MM.1S (cell line): ENCODE results near the gene HS2ST1.

Experiments used
- DNase-seq: peaks from one replicate; pipeline ENCODE4 v3.0.0-alpha.2; 2015
- H2AFZ ChIP-seq: fragments of 300-600 bp; sonication (generic); 2 replicates; pipeline ENCODE4 v1.6.0; 2016; ENCODE audit warnings: antibody characterized with exemption, low read length
- H3F3A ChIP-seq: fragments of 300-600 bp; sonication (generic); 2 replicates; pipeline ENCODE4 v1.6.1; 2016; ENCODE audit warnings: mild to moderate bottlenecking, antibody characterized with exemption, low read length, moderate library complexity, mixed read lengths; ENCODE audit not compliant: insufficient read depth
- H3K27ac ChIP-seq: fragments of 300-600 bp; sonication (generic); 2 replicates; pipeline ENCODE4 v1.5.1; 2016; ENCODE audit warnings: mild to moderate bottlenecking, low read length
- H3K27me3 ChIP-seq: fragments of 300-600 bp; sonication (generic); replicated peaks from 2 replicates; pipeline ENCODE4 v1.6.0; 2016; ENCODE audit warnings: low read length; ENCODE audit not compliant: insufficient read depth
- H3K36me3 ChIP-seq: fragments of 300-600 bp; sonication (generic); replicated peaks from 2 replicates; pipeline ENCODE4 v1.6.1; 2016; ENCODE audit warnings: mild to moderate bottlenecking, low read length, mixed read lengths; ENCODE audit not compliant: insufficient read depth
- H3K4me1 ChIP-seq: fragments of 300-600 bp; sonication (generic); 2 replicates; pipeline ENCODE4 v1.6.1; 2016; ENCODE audit warnings: low read length, mixed read lengths
- H3K4me2 ChIP-seq: fragments of 300-600 bp; sonication (generic); 2 replicates; pipeline ENCODE4 v1.6.0; 2016; ENCODE audit warnings: low read depth, low read length
- H3K4me3 ChIP-seq: fragments of 300-600 bp; sonication (generic); 2 replicates; pipeline ENCODE4 v1.5.1; 2016; ENCODE audit warnings: low read length, mixed read lengths
- H3K79me2 ChIP-seq: fragments of 300-600 bp; sonication (generic); 2 replicates; pipeline ENCODE4 v1.6.1; 2016; ENCODE audit warnings: mixed run types, low read length, mixed read lengths
- H3K9ac ChIP-seq: fragments of 300-600 bp; sonication (generic); 2 replicates; pipeline ENCODE4 v1.6.1; 2016; ENCODE audit warnings: low read length, mixed read lengths
- H3K9me2 ChIP-seq: fragments of 300-600 bp; sonication (generic); replicated peaks from 2 replicates; pipeline ENCODE4 v1.6.1; 2016; ENCODE audit warnings: mild to moderate bottlenecking, low read length, mixed read lengths; ENCODE audit not compliant: insufficient read depth
- H3K9me3 ChIP-seq: fragments of 300-600 bp; sonication (generic); replicated peaks from 2 replicates; pipeline ENCODE4 v1.6.1; 2016; ENCODE audit warnings: mild to moderate bottlenecking, low read length, mixed read lengths; ENCODE audit not compliant: insufficient read depth
- H4K20me1 ChIP-seq: fragments of 300-600 bp; sonication (generic); 2 replicates; pipeline ENCODE4 v1.6.1; 2016; ENCODE audit warnings: mild to moderate bottlenecking, low read length, moderate library complexity, mixed read lengths; ENCODE audit not compliant: insufficient read depth
- CTCF ChIP-seq: fragments of 300-600 bp; sonication (generic); IDR thresholded peaks from 2 replicates; pipeline ENCODE4 v1.5.1; 2016; ENCODE audit warnings: antibody characterized with exemption, low read length, mixed read lengths
- EZH2 ChIP-seq: fragments of 300-600 bp; sonication (generic); optimal IDR thresholded peaks from 2 replicates; pipeline ENCODE3; 2017; ENCODE audit warnings: low read depth, mild to moderate bottlenecking, antibody characterized with exemption, low read length, mixed read lengths
- EZH2phosphoT487 ChIP-seq: fragments of 300-600 bp; sonication (generic); IDR thresholded peaks from 2 replicates; pipeline ENCODE4 v1.6.1; 2018; ENCODE audit warnings: antibody characterized with exemption, low read length

The HS2ST1 gene

GRCh38 chr1:87046951-87047350 is 132.5 kb downstream of the HS2ST1 start:
- Histone ChIP-seq H4K20me1 (no peaks in the 10 kb centered on the region), H3K4me2 (no peak overlapping the region), H3K9me3 (no peaks in the 10 kb centered on the region), H3K27me3 (no peaks in the 10 kb centered on the region), H3K79me2 (no peaks in the 10 kb centered on the region), H3K9ac (no peak overlapping the region), H3K36me3 (no peaks in the 10 kb centered on the region), H3K27ac (no peak overlapping the region), H3F3A (peaks cover 7% of the 10 kb centered on the region), H3K4me3 (no peak overlapping the region), H3K9me2 (no peaks in the 10 kb centered on the region; the same call in 1 of the 2 replicates), H2AFZ (no peak overlapping the region), H3K4me1 (peaks cover 28% of the 10 kb centered on the region)
- DNase-seq: no peak
- TF ChIP-seq EZH2phosphoT487 (no peak), EZH2 (no peak), CTCF (no peak)

- no peak overlapping the region for H3K9ac ChIP-seq
- no peaks in the 10 kb centered on the region for H4K20me1 ChIP-seq
- H3K4me2 ChIP-seq: no peak overlapping the region
- H3K4me3 ChIP-seq: no peak overlapping the region
- H2AFZ ChIP-seq: no peak overlapping the region
- no peaks in the 10 kb centered on the region for H3K9me3 ChIP-seq
- no peaks in the 10 kb centered on the region for H3K79me2 ChIP-seq
- H3K27ac ChIP-seq: no peak overlapping the region
- H3K4me1 ChIP-seq: peaks cover 28% of the 10 kb centered on the region
- no peaks in the 10 kb centered on the region; the same call in 1 of the 2 replicates for H3K9me2 ChIP-seq
- peaks cover 7% of the 10 kb centered on the region for H3F3A ChIP-seq
- DNase-seq: no peak
- H3K36me3 ChIP-seq: no peaks in the 10 kb centered on the region
- no peaks in the 10 kb centered on the region for H3K27me3 ChIP-seq
- TF ChIP-seq EZH2 (no peak), EZH2phosphoT487 (no peak), CTCF (no peak)
Measured at GRCh38 chr1:87048237-87048636, 133.8 kb downstream of the HS2ST1 start.

- Histone ChIP-seq H2AFZ (no peak overlapping the region), H3F3A (peaks cover 3% of the 10 kb centered on the region), H3K27me3 (no peaks in the 10 kb centered on the region), H3K9me2 (no peaks in the 10 kb centered on the region; the same call in 1 of the 2 replicates), H3K9ac (no peak overlapping the region), H3K36me3 (no peaks in the 10 kb centered on the region), H3K4me2 (no peak overlapping the region), H3K4me3 (no peak overlapping the region), H4K20me1 (no peaks in the 10 kb centered on the region), H3K79me2 (no peaks in the 10 kb centered on the region), H3K27ac (no peak overlapping the region), H3K9me3 (no peaks in the 10 kb centered on the region), H3K4me1 (peaks cover 4% of the 10 kb centered on the region)
- DNase-seq: no peak
- TF ChIP-seq CTCF: no peak
- TF ChIP-seq EZH2: no peak
- no peak for TF ChIP-seq EZH2phosphoT487
Measured at GRCh38 chr1:87051965-87052364, 137.5 kb downstream of the HS2ST1 start.
